C4-2B (cell line): Measurements from ENCODE around the gene CYSRT1.

ENCODE experiments used
- H3K27ac ChIP-seq: fragments of 450-650 bp; 2 replicates; pipeline ENCODE4 v1.5.1; 2017
- CTCF ChIP-seq: fragments of 450-650 bp; conservative IDR thresholded peaks from 2 replicates; pipeline ENCODE4 v1.5.1; 2017; ENCODE audit warnings: mild to moderate bottlenecking
- ZFX ChIP-seq: fragments of 450-650 bp; IDR thresholded peaks from 2 replicates; pipeline ENCODE4 v1.6.1; 2017

The CYSRT1 gene

GRCh38 chr9:137188086-137188489, 36.9 kb upstream of the CYSRT1 start:
- TF ChIP-seq ZFX: no peak

GRCh38 chr9:137188490-137189296, 36.3 kb upstream of the CYSRT1 start, which contains the start of the genes ANAPC2 and SSNA1:
ANAPC2 (minus strand) TSS chr9:137188560; CDS start chr9:137188532, 28 bp downstream.
SSNA1 (plus strand) TSS chr9:137188676; CDS start chr9:137188727, 51 bp downstream.
- peak within 1 kb of the TSS; percentile 93 for H3K27ac ChIP-seq
- peak; percentile 83; the same call in 1 of the 2 replicates for TF ChIP-seq ZFX
- peak; percentile 79 for TF ChIP-seq CTCF

More at GRCh38 chr9:137188086-137188489, 36.9 kb upstream of the CYSRT1 start:
- peak overlapping the region; percentile 93 for H3K27ac ChIP-seq

GRCh38 chr9:137189297-137190295, 35.4 kb upstream of the CYSRT1 start:
- H3K27ac ChIP-seq: peak overlapping the region; percentile 93
- TF ChIP-seq CTCF: peak; percentile 44; the same call in 1 of the 2 replicates
- no peak for TF ChIP-seq ZFX

GRCh38 chr9:137190315-137190856, 34.6 kb upstream of the CYSRT1 start:
- H3K27ac ChIP-seq: peak overlapping the region; percentile 93
- no peak; the same call in 1 of the 2 replicates for TF ChIP-seq CTCF
- TF ChIP-seq ZFX: no peak

GRCh38 chr9:137191245-137191644, 33.7 kb upstream of the CYSRT1 start:
- TF ChIP-seq CTCF: no peak
- H3K27ac ChIP-seq: peak overlapping the region; percentile 93

GRCh38 chr9:137191691-137192447, 33.1 kb upstream of the CYSRT1 start:
- TF ChIP-seq CTCF (no peak), ZFX (no peak)
- peak overlapping the region; percentile 93; the same call in 1 of the 2 replicates for H3K27ac ChIP-seq

- H3K27ac ChIP-seq: no peak overlapping the region; the same call in 1 of the 2 replicates
- TF ChIP-seq ZFX (no peak), CTCF (no peak)
These were observed 32.6 kb upstream of the CYSRT1 start for GRCh38 chr9:137192448-137192780.
